Measurements from ENCODE around the gene TRIM43B.
"Not testable (repeated sequence)": the region's sequence is repeated elsewhere in the genome, so short reads cannot be mapped to it uniquely, and the experiment has no call there.

- TF ChIP-seq CTCF (IDR thresholded peaks at IDR 0.05; ENCODE audit: low read depth, low read length); EZH2phosphoT487 (IDR thresholded peaks at IDR 0.05; ENCODE audit: low read depth): not testable (repeated sequence)
Measured at GRCh38 chr2:95463292-95463691, 21.3 kb downstream of the TRIM43B start.
